Fibroblast of lung (primary cell): Measurements from ENCODE around the gene USP6. TPM values are rescaled to one million over a fixed set of nuclear protein-coding genes. Genes with fewer than 3 reads are reported as not detected.
"Not testable (repeated sequence)": the region's sequence is repeated elsewhere in the genome, so short reads cannot be mapped to it uniquely, and the experiment has no call there.

ENCODE experiments used
- DNase-seq, 2 donors: peaks; one replicate each; pipeline versions ENCODE4 v3.0.0 to v3.0.0-alpha.2; 2010; ENCODE audit warnings: low read depth in 2 of 2
- H2AFZ ChIP-seq: 2 replicates; pipeline ENCODE4 v1.5.1; 2012; ENCODE audit warnings: low read length, control low read depth, inconsistent platforms
- H3K27ac ChIP-seq: 2 replicates; pipeline ENCODE4 v1.5.1; 2011; ENCODE audit warnings: low read length, control low read depth; ENCODE audit not compliant: insufficient read depth
- H3K27me3 ChIP-seq: 2 replicates; pipeline ENCODE4 v1.5.1; 2011; ENCODE audit warnings: mild to moderate bottlenecking, low read length; ENCODE audit not compliant: control insufficient read depth, insufficient read depth
- H3K36me3 ChIP-seq: 2 replicates; pipeline ENCODE4 v1.5.1; 2011; ENCODE audit warnings: low read length; ENCODE audit not compliant: control insufficient read depth, insufficient read depth
- H3K4me1 ChIP-seq: 2 replicates; pipeline ENCODE4 v1.5.1; 2011; ENCODE audit warnings: low read length; ENCODE audit not compliant: control insufficient read depth, insufficient read depth; ENCODE audit errors: extremely low read depth
- H3K4me2 ChIP-seq: 2 replicates; pipeline ENCODE4 v1.5.1; 2011; ENCODE audit warnings: low read length, control low read depth; ENCODE audit not compliant: insufficient read depth; ENCODE audit errors: extremely low read depth
- H3K4me3 ChIP-seq, 4 experiments: fragments of 200-600 bp in 1 of 4; sonication (generic) in 1 of 4; replicated peaks in 1 of 4; 2 replicates each; pipeline ENCODE4 v1.5.1; 2011 to 2016; ENCODE audit warnings: low read length in 4 of 4, low read depth in 3 of 4, mild to moderate bottlenecking in 3 of 4, control low read depth in 2 of 4, inconsistent platforms in 1 of 4, mixed read lengths in 1 of 4; ENCODE audit not compliant: insufficient read depth in 1 of 4; ENCODE audit errors: control extremely low read depth in 1 of 4
- H3K79me2 ChIP-seq: 2 replicates; pipeline ENCODE4 v1.5.1; 2012; ENCODE audit warnings: mild to moderate bottlenecking, low read length, inconsistent platforms; ENCODE audit not compliant: control insufficient read depth, insufficient read depth
- H3K9ac ChIP-seq: 2 replicates; pipeline ENCODE4 v1.5.1; 2011; ENCODE audit warnings: mild to moderate bottlenecking, low read length, control low read depth; ENCODE audit not compliant: insufficient read depth
- H3K9me3 ChIP-seq: 2 replicates; pipeline ENCODE4 v1.5.1; 2012; ENCODE audit warnings: low read depth, low read length; ENCODE audit not compliant: control insufficient read depth, insufficient read depth
- H4K20me1 ChIP-seq: 2 replicates; pipeline ENCODE4 v1.5.1; 2011; ENCODE audit warnings: low read length; ENCODE audit not compliant: control insufficient read depth, insufficient read depth; ENCODE audit errors: extremely low read depth
- EZH2 ChIP-seq: IDR thresholded peaks from 2 replicates; pipeline ENCODE4 v1.5.1; 2012; ENCODE audit warnings: low read length, control low read depth, mild to moderate bottlenecking; ENCODE audit errors: missing control alignments
- polyA plus RNA-seq, 2 donors: library from polyadenylated mRNA; depleted of rRNA in 1 of 2; stranded (reverse) in 1 of 2; unstranded in 1 of 2; fragments of >200 nt; gene quantifications; 2 replicates each; pipeline ENCODE4 v1.2.1, GENCODE V29; 2011 to 2012; ENCODE audit warnings: missing spikeins in 1 of 2
- total RNA-seq: library from RNA; depleted of rRNA; stranded (reverse); fragments of >200 nt; gene quantifications from 2 replicates; pipeline ENCODE4 v1.2.1, GENCODE V29; 2014
- TF ChIP-seq, protein P1 (sequence below), 2 donors: IDR thresholded peaks in 1 of 2; conservative IDR thresholded peaks in 1 of 2; 1 replicate in 1 of 2; 2 replicates in 1 of 2; pipeline ENCODE4 v1.5.1; 2011 to 2012; ENCODE audit warnings: low read length in 2 of 2, control low read depth in 1 of 2, inconsistent platforms in 1 of 2, low read depth in 1 of 2, mild to moderate bottlenecking in 1 of 2

USP6 gene
- total and polyA plus RNA-seq, 2 donors (not counting 1 experiment from before 2014, with no cell fraction given) = 0.01 TPM; not detected in 1

DNA sequence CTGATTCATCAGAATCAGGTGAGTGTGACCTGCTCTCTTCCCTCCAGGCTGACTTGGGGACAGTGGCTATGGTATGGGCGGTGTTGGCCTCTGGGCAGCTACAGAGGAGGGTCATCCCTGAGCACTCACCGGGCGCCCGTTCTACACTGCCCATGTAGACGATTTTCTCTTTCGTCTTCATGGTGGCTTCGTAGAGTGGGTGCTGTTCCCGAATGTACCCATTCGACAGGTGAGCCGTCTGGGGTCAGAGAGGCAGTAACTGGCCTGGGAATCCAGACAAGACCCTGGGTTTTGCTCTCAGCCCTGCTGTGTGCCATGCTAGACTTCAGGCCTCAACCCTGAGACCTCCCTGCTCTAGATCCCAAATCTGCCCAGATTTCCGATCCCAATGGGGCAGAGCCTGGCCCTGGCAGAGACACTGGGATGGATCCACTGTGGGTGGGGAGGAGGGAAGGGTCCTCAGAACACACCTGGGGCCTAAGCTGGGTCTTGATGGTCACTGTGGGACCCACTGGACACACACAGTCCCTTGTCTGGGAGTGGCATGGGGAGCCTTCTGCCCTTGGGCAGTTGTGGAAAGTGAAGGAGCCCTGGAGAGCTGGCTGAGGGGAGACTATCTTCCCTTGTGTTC is 13.2 kb downstream of the USP6 start:
- no peak overlapping the region for H3K27ac ChIP-seq
- H3K4me2 ChIP-seq = no peak overlapping the region
- no peaks in the 10 kb centered on the region for H3K36me3 ChIP-seq
- no peak overlapping the region for H2AFZ ChIP-seq
- DNase-seq = no peak
- no peaks in the 10 kb centered on the region for H3K4me1 ChIP-seq
- no peak for TF ChIP-seq EZH2
- TF ChIP-seq, protein P1, sequence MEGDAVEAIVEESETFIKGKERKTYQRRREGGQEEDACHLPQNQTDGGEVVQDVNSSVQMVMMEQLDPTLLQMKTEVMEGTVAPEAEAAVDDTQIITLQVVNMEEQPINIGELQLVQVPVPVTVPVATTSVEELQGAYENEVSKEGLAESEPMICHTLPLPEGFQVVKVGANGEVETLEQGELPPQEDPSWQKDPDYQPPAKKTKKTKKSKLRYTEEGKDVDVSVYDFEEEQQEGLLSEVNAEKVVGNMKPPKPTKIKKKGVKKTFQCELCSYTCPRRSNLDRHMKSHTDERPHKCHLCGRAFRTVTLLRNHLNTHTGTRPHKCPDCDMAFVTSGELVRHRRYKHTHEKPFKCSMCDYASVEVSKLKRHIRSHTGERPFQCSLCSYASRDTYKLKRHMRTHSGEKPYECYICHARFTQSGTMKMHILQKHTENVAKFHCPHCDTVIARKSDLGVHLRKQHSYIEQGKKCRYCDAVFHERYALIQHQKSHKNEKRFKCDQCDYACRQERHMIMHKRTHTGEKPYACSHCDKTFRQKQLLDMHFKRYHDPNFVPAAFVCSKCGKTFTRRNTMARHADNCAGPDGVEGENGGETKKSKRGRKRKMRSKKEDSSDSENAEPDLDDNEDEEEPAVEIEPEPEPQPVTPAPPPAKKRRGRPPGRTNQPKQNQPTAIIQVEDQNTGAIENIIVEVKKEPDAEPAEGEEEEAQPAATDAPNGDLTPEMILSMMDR (conservative IDR thresholded peaks at IDR 0.05 in 1 of 2, IDR thresholded peaks at IDR 0.05 in 1 of 2; ENCODE audit: low read depth in 1 of 2, low read length in 2 of 2) = no peak
- no peak overlapping the region for H3K4me3 ChIP-seq
- no peaks in the 10 kb centered on the region for H3K27me3 ChIP-seq
- no peaks in the 10 kb centered on the region for H3K79me2 ChIP-seq
- H4K20me1 ChIP-seq = no peaks in the 10 kb centered on the region
- H3K9me3 ChIP-seq = no peaks in the 10 kb centered on the region
- H3K9ac ChIP-seq = no peak overlapping the region

DNA sequence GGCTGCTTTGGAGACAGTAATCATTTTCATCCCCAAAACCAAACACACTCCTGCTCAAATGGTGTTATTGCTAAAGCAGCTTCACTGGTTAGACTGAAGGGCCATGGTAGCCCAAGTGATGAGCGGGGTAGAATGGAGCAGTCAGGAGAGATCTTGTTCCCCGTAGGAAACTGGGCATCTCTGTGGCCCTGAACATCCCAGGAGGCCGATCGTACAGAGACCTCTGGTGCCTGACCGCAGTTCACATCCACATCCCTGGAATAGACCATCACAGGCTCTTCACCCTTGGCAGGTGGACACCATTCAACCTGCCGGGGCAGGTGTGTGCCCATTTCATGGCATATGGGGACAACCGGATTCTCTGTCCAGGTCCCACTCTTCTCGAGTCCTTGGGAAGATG is 13.9 kb downstream of the USP6 start:
- not testable (repeated sequence) for DNase-seq, H3K9me3 ChIP-seq, H4K20me1 ChIP-seq, H3K9ac ChIP-seq, H3K36me3 ChIP-seq, H3K79me2 ChIP-seq, H3K27ac ChIP-seq, H3K27me3 ChIP-seq, H3K4me2 ChIP-seq, H3K4me1 ChIP-seq, H2AFZ ChIP-seq, H3K4me3 ChIP-seq

DNA sequence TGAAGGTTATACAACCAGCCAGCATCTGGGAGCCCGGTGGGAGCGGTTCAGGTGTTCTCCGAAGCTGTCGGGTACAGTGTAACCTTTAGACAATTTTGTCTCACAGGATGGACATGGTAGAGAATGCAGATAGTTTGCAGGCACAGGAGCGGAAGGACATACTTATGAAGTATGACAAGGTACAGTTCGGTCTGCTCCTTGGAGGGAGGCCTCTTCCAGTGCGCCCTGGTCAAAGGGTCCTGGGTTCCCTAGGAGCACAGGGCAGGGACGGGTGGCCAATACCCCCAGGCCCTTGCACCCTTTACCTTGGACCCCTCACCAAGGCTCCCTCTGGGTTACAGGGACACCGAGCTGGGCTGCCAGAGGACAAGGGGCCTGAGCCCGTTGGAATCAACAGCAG is 14.4 kb downstream of the USP6 start:
- not testable (repeated sequence) for H4K20me1 ChIP-seq, H3K27ac ChIP-seq, H3K9me3 ChIP-seq, H3K27me3 ChIP-seq, H3K9ac ChIP-seq, H3K79me2 ChIP-seq, H3K4me1 ChIP-seq, H3K36me3 ChIP-seq, H3K4me2 ChIP-seq, DNase-seq, H2AFZ ChIP-seq, H3K4me3 ChIP-seq

DNA sequence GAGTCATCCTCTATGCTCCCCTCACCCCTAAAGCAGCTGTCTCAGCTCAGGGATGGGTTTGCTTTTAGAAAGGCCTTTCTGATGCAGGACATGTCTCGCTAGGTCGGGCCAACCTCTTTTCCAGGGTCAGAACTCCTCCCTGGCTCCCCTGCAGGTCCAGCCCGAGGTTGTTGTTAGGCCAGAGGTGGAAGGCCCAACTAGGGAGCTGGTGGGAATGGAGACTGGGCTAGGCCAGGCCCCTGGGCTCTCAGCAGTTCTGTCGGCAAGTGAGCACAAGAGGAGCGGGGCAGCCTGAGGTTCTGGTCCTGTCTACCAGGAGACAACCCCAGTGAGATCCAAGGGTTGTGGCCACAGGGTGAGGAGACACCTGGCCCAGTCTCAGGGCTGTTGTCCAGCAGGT is 14.9 kb downstream of the USP6 start:
- DNase-seq, H3K27ac ChIP-seq, H3K4me1 ChIP-seq, H3K4me3 ChIP-seq, H3K36me3 ChIP-seq, H3K9me3 ChIP-seq, H4K20me1 ChIP-seq, H3K4me2 ChIP-seq, H3K79me2 ChIP-seq, H3K9ac ChIP-seq, H3K27me3 ChIP-seq, H2AFZ ChIP-seq: not testable (repeated sequence)
